ENCODE data around the gene ASTN2. TPM values are rescaled to one million over a fixed set of nuclear protein-coding genes. Genes with fewer than 3 reads are reported as not detected.

Gene ASTN2
- total RNA-seq, 2 donors from 2014 or later: 113 to 153 TPM

DNA sequence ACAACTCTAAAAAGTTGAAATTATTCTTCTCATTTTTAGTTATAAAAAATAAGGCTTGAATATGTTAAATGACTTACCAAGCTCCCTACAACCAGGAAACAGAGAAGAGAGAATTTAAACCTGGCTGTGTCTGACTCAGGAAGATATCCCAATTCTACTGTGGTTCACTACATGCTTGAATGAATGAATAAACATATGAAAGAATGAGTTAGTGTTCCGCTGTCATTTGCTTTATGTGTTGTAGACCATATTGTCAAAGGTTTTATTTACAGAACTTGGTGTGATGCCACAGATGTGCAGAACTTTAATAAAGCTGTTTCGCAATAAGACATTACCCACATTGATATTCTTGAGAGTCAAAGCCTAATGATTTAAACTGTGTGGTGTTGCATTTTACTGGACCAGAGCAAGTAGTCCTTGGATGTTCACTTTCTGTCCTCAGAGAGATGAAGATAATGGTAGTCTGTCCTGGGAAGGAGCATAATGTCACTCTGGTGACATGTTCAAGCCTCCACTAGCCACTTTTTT, 414.6 kb downstream of the ASTN2 start:
- intact Hi-C loops (cut with DNase I): no loop called here
- WGBS: 89% methylated on average over 2 of the region's 2 CpGs
- Histone ChIP-seq H3K27me3 (replicated peaks; ENCODE audit: insufficient read depth) (no peaks in the 10 kb centered on the region), H3K9me3 (no peaks in the 10 kb centered on the region), H3K36me3 (no peaks in the 10 kb centered on the region), H3K4me3 (no peak overlapping the region), H3K4me1 (replicated peaks) (no peaks in the 10 kb centered on the region), H3K27ac (no peak overlapping the region)
- TF ChIP-seq POLR2AphosphoS5 (IDR thresholded peaks at IDR 0.05) (no peak), POLR2A (IDR thresholded peaks at IDR 0.05) (no peak)
- TF ChIP-seq, protein P1, sequence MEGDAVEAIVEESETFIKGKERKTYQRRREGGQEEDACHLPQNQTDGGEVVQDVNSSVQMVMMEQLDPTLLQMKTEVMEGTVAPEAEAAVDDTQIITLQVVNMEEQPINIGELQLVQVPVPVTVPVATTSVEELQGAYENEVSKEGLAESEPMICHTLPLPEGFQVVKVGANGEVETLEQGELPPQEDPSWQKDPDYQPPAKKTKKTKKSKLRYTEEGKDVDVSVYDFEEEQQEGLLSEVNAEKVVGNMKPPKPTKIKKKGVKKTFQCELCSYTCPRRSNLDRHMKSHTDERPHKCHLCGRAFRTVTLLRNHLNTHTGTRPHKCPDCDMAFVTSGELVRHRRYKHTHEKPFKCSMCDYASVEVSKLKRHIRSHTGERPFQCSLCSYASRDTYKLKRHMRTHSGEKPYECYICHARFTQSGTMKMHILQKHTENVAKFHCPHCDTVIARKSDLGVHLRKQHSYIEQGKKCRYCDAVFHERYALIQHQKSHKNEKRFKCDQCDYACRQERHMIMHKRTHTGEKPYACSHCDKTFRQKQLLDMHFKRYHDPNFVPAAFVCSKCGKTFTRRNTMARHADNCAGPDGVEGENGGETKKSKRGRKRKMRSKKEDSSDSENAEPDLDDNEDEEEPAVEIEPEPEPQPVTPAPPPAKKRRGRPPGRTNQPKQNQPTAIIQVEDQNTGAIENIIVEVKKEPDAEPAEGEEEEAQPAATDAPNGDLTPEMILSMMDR (IDR thresholded peaks at IDR 0.05): no peak
- DNase-seq (ENCODE audit: low spot score): no peak

DNA sequence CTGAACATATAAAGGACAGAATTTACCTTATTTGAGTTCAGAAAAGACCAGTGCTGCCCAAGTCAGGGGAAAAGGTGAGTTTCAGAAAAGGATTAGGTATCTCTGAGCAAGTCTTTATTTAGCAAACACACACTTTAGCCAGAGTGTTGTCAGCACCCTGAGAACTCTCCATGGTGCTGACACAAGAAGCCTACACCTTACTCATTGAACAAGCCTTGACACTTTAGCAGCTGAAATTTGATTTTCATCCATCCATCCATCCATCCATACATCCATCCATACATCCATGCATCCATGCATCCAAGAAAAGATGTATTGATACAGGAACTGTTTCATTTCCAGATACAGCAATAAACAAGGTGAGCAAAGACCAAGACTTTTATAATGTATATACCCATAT, 416.6 kb downstream of the ASTN2 start:
- H3K36me3 ChIP-seq: no peaks in the 10 kb centered on the region
- TF ChIP-seq POLR2AphosphoS5 (IDR thresholded peaks at IDR 0.05): no peak
- TF ChIP-seq POLR2A (IDR thresholded peaks at IDR 0.05): no peak
- TF ChIP-seq, protein P1 (IDR thresholded peaks at IDR 0.05): no peak
- no peaks in the 10 kb centered on the region for H3K4me1 ChIP-seq (replicated peaks)
- no peak overlapping the region for H3K4me3 ChIP-seq
- intact Hi-C loops (cut with DNase I): no loop called here
- no peak overlapping the region for H3K27ac ChIP-seq
- H3K27me3 ChIP-seq (replicated peaks; ENCODE audit: insufficient read depth): no peaks in the 10 kb centered on the region
- no peaks in the 10 kb centered on the region for H3K9me3 ChIP-seq
- DNase-seq (ENCODE audit: low spot score): no peak

DNA sequence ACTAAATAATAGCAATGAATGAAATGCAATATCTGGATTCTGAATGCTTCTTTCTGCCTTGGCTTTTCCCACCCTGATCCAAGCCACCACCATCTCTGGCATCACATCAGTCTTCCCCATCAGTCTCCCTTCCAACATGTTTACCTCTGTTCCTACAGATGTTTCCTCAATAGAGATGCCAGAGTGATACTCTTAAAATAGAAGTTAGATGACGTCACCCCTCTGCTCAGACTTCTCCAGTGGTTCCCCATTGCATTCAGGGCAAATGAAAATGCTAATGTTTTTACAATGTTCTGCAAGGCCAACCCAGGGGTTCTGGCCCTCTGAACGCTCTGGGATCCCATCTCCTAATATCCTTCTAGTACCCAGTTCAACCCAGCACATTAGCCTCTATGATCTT, 422.0 kb downstream of the ASTN2 start:
- TF ChIP-seq POLR2A (IDR thresholded peaks at IDR 0.05) (no peak), POLR2AphosphoS5 (IDR thresholded peaks at IDR 0.05) (no peak)
- TF ChIP-seq, protein P1 (IDR thresholded peaks at IDR 0.05): no peak
- Histone ChIP-seq H3K4me1 (replicated peaks) (no peaks in the 10 kb centered on the region), H3K27me3 (replicated peaks; ENCODE audit: insufficient read depth) (no peaks in the 10 kb centered on the region), H3K36me3 (no peaks in the 10 kb centered on the region), H3K9me3 (no peaks in the 10 kb centered on the region), H3K4me3 (no peak overlapping the region), H3K27ac (no peak overlapping the region)
- no peak for DNase-seq (ENCODE audit: low spot score)
- 94% methylated on average over 2 of the region's 2 CpGs for WGBS
- intact Hi-C loops (cut with DNase I): no loop called here

DNA sequence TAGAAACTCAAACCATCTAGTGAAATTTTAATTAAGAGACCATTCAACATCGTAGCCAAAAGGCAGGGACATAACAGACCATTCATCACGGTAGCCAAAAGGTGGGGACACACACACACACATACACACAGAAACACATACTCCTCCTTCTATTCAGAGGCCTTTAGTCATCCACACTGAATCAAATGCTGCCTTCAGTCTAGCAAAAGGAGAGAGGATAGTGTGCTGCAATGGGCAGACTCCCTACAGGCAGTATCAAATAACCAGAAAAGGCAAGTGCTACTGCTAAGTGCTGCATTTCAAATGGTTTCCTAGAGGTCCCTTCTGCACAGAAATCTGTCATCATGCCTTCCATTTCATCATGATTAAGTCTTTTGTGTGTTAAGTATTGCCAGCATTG, 423.8 kb downstream of the ASTN2 start:
- H3K4me1 ChIP-seq (replicated peaks): no peaks in the 10 kb centered on the region
- intact Hi-C loops (cut with DNase I): no loop called here
- H3K9me3 ChIP-seq: no peaks in the 10 kb centered on the region
- DNase-seq (ENCODE audit: low spot score): no peak
- H3K36me3 ChIP-seq: no peaks in the 10 kb centered on the region
- H3K4me3 ChIP-seq: no peak overlapping the region
- no peak overlapping the region for H3K27ac ChIP-seq
- H3K27me3 ChIP-seq (replicated peaks; ENCODE audit: insufficient read depth): no peaks in the 10 kb centered on the region
- TF ChIP-seq, protein P1 (IDR thresholded peaks at IDR 0.05): no peak
- no peak for TF ChIP-seq POLR2A (IDR thresholded peaks at IDR 0.05)
- no peak for TF ChIP-seq POLR2AphosphoS5 (IDR thresholded peaks at IDR 0.05)
- WGBS: 94% methylated on average over 2 of the region's 2 CpGs

DNA sequence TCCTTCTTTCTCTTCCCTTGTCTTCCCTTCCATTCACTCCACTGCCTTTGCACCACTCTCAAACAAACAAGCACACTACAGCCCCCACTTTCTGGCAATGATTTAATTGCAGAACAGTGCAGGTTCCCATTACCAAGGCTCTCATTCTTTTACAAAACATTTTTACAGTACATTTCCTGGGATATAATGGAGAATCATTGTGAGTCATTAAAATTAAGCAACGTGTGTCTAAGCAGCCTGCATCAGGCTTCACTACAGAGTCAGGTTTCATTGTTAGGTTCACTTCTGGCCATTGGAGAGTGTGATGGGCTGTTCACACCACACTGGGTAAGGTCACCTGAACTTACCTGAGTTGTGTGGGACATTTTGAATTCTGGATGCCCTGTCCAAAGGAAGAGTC, 424.3 kb downstream of the ASTN2 start:
- DNase-seq (ENCODE audit: low spot score): no peak
- Histone ChIP-seq H3K36me3 (no peaks in the 10 kb centered on the region), H3K9me3 (no peaks in the 10 kb centered on the region), H3K4me1 (replicated peaks) (no peaks in the 10 kb centered on the region), H3K4me3 (no peak overlapping the region), H3K27me3 (replicated peaks; ENCODE audit: insufficient read depth) (no peaks in the 10 kb centered on the region), H3K27ac (no peak overlapping the region)
- 50% methylated on average over 1 of the region's 1 CpG for WGBS
- TF ChIP-seq, protein P1 (IDR thresholded peaks at IDR 0.05): no peak
- TF ChIP-seq POLR2AphosphoS5 (IDR thresholded peaks at IDR 0.05) (no peak), POLR2A (IDR thresholded peaks at IDR 0.05) (no peak)
- intact Hi-C loops (cut with DNase I): no loop called here

All from prostate gland (tissue), 2 donors.